Cardiac fibroblast (primary cell): ENCODE results near the gene NOL4L.

Experiments used
- DNase-seq, 2 donors: peaks; one replicate each; pipeline versions ENCODE4 v3.0.0 to v3.0.0-alpha.2; 2010; ENCODE audit warnings: low read depth in 2 of 2
- H3K4me3 ChIP-seq, 2 donors: replicated peaks in 1 of 2; 1 replicate in 1 of 2; 2 replicates in 1 of 2; pipeline ENCODE4 v1.5.1; 2011; ENCODE audit warnings: low read depth in 2 of 2, low read length in 2 of 2, mild to moderate bottlenecking in 2 of 2, moderate library complexity in 1 of 2
- TF ChIP-seq, protein P1 (sequence below): IDR thresholded peaks from one replicate; pipeline ENCODE4 v1.5.1; 2011; ENCODE audit warnings: low read depth, mild to moderate bottlenecking, low read length, inconsistent platforms

The NOL4L gene

DNA sequence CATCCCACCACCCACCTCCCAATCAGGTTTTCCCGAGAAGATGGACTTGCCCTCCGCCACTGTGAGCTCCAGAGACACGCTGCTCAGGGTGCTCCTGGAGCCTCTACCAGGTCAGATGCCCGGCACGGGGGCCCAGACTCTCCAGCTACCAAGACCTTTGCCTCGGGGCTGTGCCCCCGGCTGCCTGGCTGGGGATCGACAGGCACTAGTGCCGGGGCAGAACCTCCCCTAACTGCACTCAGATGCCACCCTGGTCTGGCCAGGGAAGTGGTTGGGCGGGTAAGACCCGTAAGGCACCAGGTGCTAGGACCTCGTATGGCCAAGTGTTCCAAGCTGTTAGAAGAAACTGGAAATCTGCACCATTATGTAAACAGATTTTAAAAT, 126.3 kb downstream of the NOL4L start:
- no peak overlapping the region for H3K4me3 ChIP-seq
- DNase-seq = no peak
- TF ChIP-seq, protein P1, sequence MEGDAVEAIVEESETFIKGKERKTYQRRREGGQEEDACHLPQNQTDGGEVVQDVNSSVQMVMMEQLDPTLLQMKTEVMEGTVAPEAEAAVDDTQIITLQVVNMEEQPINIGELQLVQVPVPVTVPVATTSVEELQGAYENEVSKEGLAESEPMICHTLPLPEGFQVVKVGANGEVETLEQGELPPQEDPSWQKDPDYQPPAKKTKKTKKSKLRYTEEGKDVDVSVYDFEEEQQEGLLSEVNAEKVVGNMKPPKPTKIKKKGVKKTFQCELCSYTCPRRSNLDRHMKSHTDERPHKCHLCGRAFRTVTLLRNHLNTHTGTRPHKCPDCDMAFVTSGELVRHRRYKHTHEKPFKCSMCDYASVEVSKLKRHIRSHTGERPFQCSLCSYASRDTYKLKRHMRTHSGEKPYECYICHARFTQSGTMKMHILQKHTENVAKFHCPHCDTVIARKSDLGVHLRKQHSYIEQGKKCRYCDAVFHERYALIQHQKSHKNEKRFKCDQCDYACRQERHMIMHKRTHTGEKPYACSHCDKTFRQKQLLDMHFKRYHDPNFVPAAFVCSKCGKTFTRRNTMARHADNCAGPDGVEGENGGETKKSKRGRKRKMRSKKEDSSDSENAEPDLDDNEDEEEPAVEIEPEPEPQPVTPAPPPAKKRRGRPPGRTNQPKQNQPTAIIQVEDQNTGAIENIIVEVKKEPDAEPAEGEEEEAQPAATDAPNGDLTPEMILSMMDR = no peak

DNA sequence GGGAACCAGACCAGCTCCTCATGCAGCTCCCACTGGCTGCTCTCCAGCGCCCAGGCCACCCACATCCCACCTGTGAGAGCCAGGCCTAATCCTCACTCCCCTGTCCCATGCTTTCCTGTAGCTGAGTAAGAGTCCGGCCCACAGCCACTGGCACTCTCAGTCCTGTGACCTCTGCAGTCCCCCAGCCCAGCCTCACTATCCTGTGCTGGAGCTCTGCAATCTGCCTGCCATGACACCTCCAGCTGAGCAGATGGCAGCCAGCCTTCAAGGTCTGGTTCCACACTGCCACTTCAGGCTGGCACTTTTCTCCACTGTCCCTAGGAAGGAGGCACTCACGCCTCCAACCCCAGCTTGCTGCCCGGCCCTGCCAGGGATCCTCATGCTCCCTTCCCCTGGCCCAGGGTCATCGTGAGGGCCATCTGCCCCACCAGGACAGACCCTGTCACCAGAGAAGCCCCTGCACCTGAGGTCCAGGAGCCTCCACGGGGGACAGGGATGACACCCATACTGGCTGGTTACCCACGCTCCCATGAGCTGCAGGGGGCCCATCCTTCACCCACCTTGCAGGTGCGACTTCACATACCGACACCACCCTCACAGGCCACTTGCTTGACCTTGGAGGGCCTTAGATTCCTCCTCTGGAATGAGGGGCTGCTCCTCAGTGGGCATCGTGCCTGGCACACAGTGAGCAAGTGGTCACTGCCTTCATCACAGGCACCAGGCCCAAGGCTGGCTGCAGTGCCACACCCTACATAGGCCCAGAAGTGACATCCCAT, 126.9 kb downstream of the NOL4L start:
- DNase-seq = no peak
- no peak overlapping the region for H3K4me3 ChIP-seq
- TF ChIP-seq, protein P1 = no peak

DNA sequence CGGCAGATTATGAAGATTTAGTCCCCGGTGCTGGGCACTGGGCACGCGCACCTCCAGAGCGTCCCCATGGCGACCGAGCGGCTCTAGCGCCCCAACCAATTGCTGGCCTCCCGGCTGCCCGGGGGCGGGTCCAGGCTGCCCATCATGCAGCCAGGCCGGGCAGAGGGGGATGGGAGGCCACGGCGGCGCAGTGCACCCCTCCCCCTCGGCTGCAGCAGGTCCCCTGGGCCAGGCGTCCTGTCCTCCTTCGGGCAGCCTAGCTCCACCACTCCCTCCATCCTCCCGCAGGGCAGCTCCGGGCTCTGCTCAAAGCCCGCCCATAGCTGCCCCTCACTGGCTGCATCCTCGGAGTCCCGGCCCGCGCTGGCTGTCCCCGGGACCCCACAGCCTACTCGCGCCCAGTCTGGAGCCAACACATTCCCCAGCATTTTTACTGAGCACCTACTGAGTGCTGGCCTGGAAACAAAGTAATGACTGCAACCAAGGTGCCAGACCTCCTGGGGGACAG, 127.6 kb downstream of the NOL4L start:
- DNase-seq = peak; percentile 63 to 69
- TF ChIP-seq, protein P1 = no peak
- peak overlapping the region; percentile 42 to 52 for H3K4me3 ChIP-seq

DNA sequence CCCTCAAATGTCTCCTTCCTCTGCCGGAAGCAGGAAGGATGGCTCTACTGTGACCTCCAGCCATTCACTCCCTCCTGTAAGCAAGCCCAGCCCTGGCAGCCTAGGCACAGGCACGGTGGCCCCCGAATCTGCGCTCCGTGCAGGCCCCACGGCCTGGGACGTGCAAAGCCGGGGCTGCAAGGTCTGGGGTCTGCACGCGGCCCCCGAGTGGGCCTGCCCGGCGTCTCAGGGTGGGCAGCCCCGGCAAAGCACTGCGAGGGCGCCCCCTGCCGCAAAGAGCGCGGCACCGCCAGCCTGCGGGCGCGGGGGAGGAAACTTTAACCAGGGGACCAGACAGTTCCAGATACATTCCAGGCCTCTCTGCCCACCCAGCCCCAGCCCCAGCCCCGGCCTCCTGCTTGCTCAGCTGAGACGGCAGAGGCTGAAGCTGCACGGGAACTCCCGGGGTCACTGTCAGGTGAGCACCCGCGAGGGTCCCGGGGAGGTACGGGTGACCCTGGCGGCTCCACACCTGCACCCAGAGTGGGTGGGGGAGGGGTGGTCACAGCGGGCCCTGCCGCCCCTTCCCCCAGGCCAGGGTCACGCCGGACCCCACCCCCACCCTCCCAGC, 128.2 kb downstream of the NOL4L start:
- peak; percentile 43 to 54 for DNase-seq
- H3K4me3 ChIP-seq = peak overlapping the region; percentile 42 to 52
- TF ChIP-seq, protein P1 = peak; percentile 53

DNA sequence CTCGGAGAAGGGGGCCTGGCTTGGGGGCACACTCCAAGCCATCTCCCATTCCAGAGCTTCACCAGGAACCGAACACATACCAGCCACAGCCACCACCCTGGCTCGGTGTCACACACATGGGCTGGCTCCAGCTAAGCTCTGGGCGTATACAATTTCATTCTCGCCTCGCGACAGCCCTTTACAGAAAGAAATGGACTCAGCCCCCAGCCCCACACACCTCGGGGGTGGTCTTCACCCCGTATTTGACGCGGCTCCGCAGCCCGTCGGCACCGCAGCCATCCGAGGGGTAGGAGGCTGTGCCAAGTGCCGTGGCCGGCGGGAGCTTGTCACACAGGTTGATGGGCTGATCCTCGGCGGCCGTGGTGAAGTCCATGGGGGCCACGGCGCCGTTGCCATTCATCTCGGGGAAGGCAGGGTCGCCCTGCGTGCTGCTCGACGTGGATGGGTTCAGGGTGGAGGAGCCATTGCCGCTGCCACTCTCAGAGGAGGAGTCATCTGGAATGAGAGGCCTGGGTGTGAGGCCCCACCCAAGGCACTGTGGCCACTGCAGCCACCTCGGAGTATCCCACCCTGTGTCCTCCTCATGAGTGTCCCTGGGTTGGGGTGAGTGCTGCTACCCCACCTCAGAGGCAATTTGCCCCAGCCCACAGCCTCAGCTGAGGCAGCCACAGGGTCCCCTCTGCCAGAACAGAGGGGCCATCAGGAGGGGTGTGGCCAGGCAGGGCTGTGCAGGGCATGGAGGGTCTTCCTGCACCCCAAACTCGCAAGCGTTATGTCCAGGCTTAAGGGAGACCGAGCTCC, 129.0 kb downstream of the NOL4L start:
- no peak for DNase-seq
- TF ChIP-seq, protein P1 = no peak
- no peak overlapping the region for H3K4me3 ChIP-seq

DNA sequence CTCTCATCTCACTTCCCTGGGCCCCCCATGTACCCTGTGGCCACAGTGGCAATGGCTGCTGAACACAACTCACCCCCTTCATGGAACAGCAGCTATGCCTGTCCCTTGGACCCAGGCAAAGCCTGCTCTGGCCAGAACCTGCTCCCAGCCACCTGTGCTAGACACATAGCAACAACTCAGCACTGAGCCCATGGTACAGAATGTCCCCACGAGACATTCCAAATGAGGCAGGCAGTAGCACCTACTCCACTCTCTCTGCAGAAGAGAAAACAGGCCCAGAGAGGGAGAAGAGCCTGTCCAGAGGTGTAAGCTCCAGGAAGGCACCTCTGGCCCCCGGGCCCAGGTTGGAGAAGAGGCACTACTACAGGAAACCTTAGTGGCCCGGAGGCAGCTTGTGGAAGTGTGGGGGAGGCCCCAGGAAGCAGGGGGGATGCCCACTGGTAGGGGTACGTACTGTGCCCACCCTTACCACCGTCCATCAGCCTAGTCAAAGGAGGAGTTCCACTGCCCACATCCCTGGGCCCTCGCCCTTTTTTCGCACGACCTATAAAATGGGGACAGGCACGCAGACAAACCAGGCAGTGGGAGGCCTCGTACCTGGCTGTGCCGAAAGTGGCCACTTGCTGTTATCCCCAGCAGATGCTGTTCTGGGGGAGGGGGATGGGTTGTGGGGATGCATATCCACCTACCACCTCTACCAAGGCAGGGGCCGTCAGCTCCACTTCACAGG, 129.8 kb downstream of the NOL4L start:
- no peak overlapping the region for H3K4me3 ChIP-seq
- DNase-seq = no peak
- TF ChIP-seq, protein P1 = no peak
